GM23248 (cell line): ENCODE results near the gene ELAC2. TPM values are rescaled to one million over a fixed set of nuclear protein-coding genes. Genes with fewer than 3 reads are reported as not detected.

Experiments
- DNase-seq: peaks from one replicate; pipeline ENCODE4 v3.0.0-alpha.2; 2015
- H2AFZ ChIP-seq: fragments of 200-600 bp; sonication (generic); 2 replicates; pipeline ENCODE4 v1.6.1; 2016; ENCODE audit warnings: antibody characterized with exemption
- H3F3A ChIP-seq: fragments of 200-600 bp; sonication (generic); 2 replicates; pipeline ENCODE4 v1.6.1; 2016; ENCODE audit warnings: mild to moderate bottlenecking, antibody characterized with exemption, mixed run types; ENCODE audit not compliant: insufficient read depth
- H3K27ac ChIP-seq: fragments of 200-600 bp; sonication (generic); 2 replicates; pipeline ENCODE4 v1.5.1; 2016; ENCODE audit warnings: mild to moderate bottlenecking
- H3K27me3 ChIP-seq: fragments of 200-600 bp; sonication (generic); replicated peaks from 2 replicates; pipeline ENCODE4 v1.6.1; 2016; ENCODE audit warnings: mild to moderate bottlenecking; ENCODE audit not compliant: insufficient read depth
- H3K36me3 ChIP-seq: fragments of 200-600 bp; sonication (generic); 2 replicates; pipeline ENCODE4 v1.6.1; 2016; ENCODE audit warnings: low read depth, mild to moderate bottlenecking
- H3K4me1 ChIP-seq: fragments of 200-600 bp; sonication (generic); 2 replicates; pipeline ENCODE4 v1.6.1; 2016; ENCODE audit warnings: mild to moderate bottlenecking; ENCODE audit not compliant: insufficient read depth
- H3K4me2 ChIP-seq: fragments of 200-600 bp; sonication (generic); one replicate; pipeline ENCODE4 v1.6.1; 2016; ENCODE audit warnings: mild to moderate bottlenecking; ENCODE audit not compliant: unreplicated experiment
- H3K4me3 ChIP-seq: fragments of 200-600 bp; sonication (generic); 2 replicates; pipeline ENCODE4 v1.5.1; 2016; ENCODE audit warnings: mild to moderate bottlenecking
- H3K79me2 ChIP-seq: fragments of 200-600 bp; sonication (generic); 2 replicates; pipeline ENCODE4 v1.6.1; 2016; ENCODE audit warnings: mild to moderate bottlenecking; ENCODE audit not compliant: insufficient read depth
- H3K9ac ChIP-seq: fragments of 200-600 bp; sonication (generic); 2 replicates; pipeline ENCODE4 v1.6.1; 2016; ENCODE audit warnings: mild to moderate bottlenecking
- H3K9me2 ChIP-seq: fragments of 200-600 bp; sonication (generic); 2 replicates; pipeline ENCODE4 v1.6.1; 2016; ENCODE audit warnings: mixed run types, mild to moderate bottlenecking, moderate library complexity; ENCODE audit not compliant: insufficient read depth
- H3K9me3 ChIP-seq: fragments of 200-600 bp; sonication (generic); one replicate; pipeline ENCODE4 v1.6.1; 2017; ENCODE audit warnings: low read depth
- H4K20me1 ChIP-seq: fragments of 200-600 bp; sonication (generic); 2 replicates; pipeline ENCODE4 v1.6.0; 2016; ENCODE audit not compliant: insufficient read depth
- EZH2 ChIP-seq: fragments of 200-600 bp; sonication (generic); IDR thresholded peaks from 2 replicates; pipeline ENCODE4 v1.6.1; 2018; ENCODE audit warnings: antibody characterized with exemption, mild to moderate bottlenecking; ENCODE audit not compliant: insufficient read depth, poor library complexity, severe bottlenecking
- EZH2phosphoT487 ChIP-seq: fragments of 200-600 bp; sonication (generic); IDR thresholded peaks from 2 replicates; pipeline ENCODE4 v1.6.1; 2018; ENCODE audit warnings: antibody characterized with exemption, moderate library complexity, mild to moderate bottlenecking, low read depth; ENCODE audit not compliant: insufficient read depth
- WGBS, 2 experiments: methylation state at CpG; one replicate each; pipeline ENCODE4 v1.1.6; 2015 to 2017; ENCODE audit warnings: low lambda C conversion rate in 2 of 2, low coverage in 1 of 2; ENCODE audit errors: missing lambda C conversion rate in 2 of 2; 5-methylcytosine and 5-hydroxymethylcytosine counted together
- in situ Hi-C: fragments of 300-500 bp; cut with MboI; formaldehyde crosslinking; loops from 2 replicates; pipeline ENCODE4 v1.15.0; 2020
- polyA plus RNA-seq: library from polyadenylated mRNA; unstranded; fragments of >200 nt; fragmentation: Nextera tagmentation; extraction: Ambion mirVana; gene quantifications from 2 replicates; pipeline ENCODE4 v1.2.1, GENCODE V29; 2016
- total RNA-seq: library from RNA; depleted of rRNA; stranded (reverse); fragments of >200 nt; shearing (Covaris generic); gene quantifications from 2 replicates; pipeline ENCODE4 v1.2.3, GENCODE V29; 2014; rRNA removed

Gene ELAC2
- total and polyA plus RNA-seq, 2 experiments from 2014 or later: 42.2 to 66.5 TPM

DNA sequence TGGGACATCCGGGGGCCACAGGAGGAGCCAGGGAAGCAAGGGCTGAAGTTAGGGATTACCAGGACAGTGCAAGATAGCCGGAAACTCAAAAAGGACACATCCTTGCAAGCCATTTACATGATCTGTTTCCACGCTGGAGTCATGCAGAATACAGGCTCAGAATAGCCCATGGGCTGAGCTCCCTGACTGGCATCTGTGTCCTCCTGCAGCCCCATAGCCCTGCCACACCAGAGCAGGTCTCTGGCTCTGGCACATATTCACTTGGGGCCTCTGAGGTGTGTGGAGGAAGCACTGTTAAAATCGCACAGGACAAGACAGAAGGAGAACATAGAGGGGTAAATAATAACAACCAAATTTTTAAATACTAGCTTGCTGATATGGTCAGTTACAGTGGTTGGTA lies 65.8 kb downstream of the ELAC2 start:
- TF ChIP-seq EZH2: no peak
- TF ChIP-seq EZH2phosphoT487: no peak
- no peak overlapping the region for H3K4me3 ChIP-seq
- H3K36me3 ChIP-seq: no peaks in the 10 kb centered on the region
- H4K20me1 ChIP-seq: no peaks in the 10 kb centered on the region
- H3K27me3 ChIP-seq: no peaks in the 10 kb centered on the region
- no peaks in the 10 kb centered on the region for H3K9me2 ChIP-seq
- no peaks in the 10 kb centered on the region for H3K9me3 ChIP-seq
- H3K4me1 ChIP-seq: no peaks in the 10 kb centered on the region
- no peaks in the 10 kb centered on the region for H3K79me2 ChIP-seq
- in situ Hi-C loops: no loop called here
- H3K4me2 ChIP-seq: no peak overlapping the region
- 52 to 65% methylated on average over 4 of the region's 4 CpGs for WGBS, 2 experiments
- no peaks in the 10 kb centered on the region for H3F3A ChIP-seq
- H3K9ac ChIP-seq: no peak overlapping the region
- no peak for DNase-seq
- no peak overlapping the region for H3K27ac ChIP-seq
- no peak overlapping the region for H2AFZ ChIP-seq

DNA sequence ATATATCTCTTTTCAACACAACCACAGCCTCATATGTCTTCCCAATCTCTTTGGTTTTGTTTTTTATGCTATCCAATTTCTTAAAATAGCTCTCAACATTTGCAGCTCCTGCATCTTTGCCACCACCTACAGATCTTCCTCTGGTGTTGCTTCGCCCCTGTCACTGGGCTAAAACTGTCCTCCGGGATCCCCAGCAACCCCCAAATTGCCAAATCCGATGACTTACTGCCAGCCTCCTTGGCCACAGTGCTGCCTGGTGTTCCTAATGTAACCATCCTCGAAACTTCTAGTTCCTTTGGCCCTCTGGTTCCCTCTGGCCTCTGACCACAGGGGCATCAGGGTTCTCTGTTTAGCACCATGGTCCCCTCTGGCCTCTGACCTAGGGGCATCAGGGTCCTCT lies 70.8 kb downstream of the ELAC2 start:
- H2AFZ ChIP-seq: no peak overlapping the region
- in situ Hi-C loops: no loop called here
- H3K27ac ChIP-seq: no peak overlapping the region
- H3F3A ChIP-seq: no peaks in the 10 kb centered on the region
- H3K9me3 ChIP-seq: no peaks in the 10 kb centered on the region
- H3K27me3 ChIP-seq: no peaks in the 10 kb centered on the region
- no peaks in the 10 kb centered on the region for H3K4me1 ChIP-seq
- H3K9me2 ChIP-seq: no peaks in the 10 kb centered on the region
- no peak overlapping the region for H3K4me3 ChIP-seq
- no peaks in the 10 kb centered on the region for H3K36me3 ChIP-seq
- H3K9ac ChIP-seq: no peak overlapping the region
- no peak overlapping the region for H3K4me2 ChIP-seq
- WGBS, 2 experiments: 55 to 63% methylated on average over 4 of the region's 4 CpGs
- no peaks in the 10 kb centered on the region for H3K79me2 ChIP-seq
- TF ChIP-seq EZH2phosphoT487: no peak
- TF ChIP-seq EZH2: no peak
- no peaks in the 10 kb centered on the region for H4K20me1 ChIP-seq
- DNase-seq: no peak

Other genes starting within 250 kb of the ELAC2 start
- gene ARHGAP44, start 228.5 kb downstream of the ELAC2 start, total RNA-seq: 0.11 and 0.13 TPM in 2 replicates
- 0.33 and 0.57 TPM in 2 replicates for gene ARHGAP44, start 228.5 kb downstream of the ELAC2 start, polyA plus RNA-seq